Neutrophil (primary cell): ENCODE measurements around the gene LRRC41.
"Not testable (repeated sequence)": the region's sequence is repeated elsewhere in the genome, so short reads cannot be mapped to it uniquely, and the experiment has no call there.

Experiments used
- H3K27ac ChIP-seq: fragments of 200-600 bp; sonication (generic); 2 replicates; pipeline ENCODE4 v1.5.1; 2016; ENCODE audit warnings: mild to moderate bottlenecking, moderate library complexity
- H3K27me3 ChIP-seq: fragments of 200-600 bp; sonication (generic); 2 replicates; pipeline ENCODE4 v1.6.0; 2016; ENCODE audit warnings: mild to moderate bottlenecking
- H3K36me3 ChIP-seq: fragments of 200-600 bp; sonication (generic); 2 replicates; pipeline ENCODE4 v1.5.1; 2017
- H3K4me1 ChIP-seq, 2 experiments: fragments of 200-600 bp in 1 of 2; sonication (generic) in 1 of 2; 1 replicate in 1 of 2; 2 replicates in 1 of 2; pipeline versions ENCODE4 v1.5.1 to v1.6.1; 2013 to 2016; ENCODE audit warnings: low read depth in 1 of 2, low read length in 1 of 2, mild to moderate bottlenecking in 1 of 2, moderate library complexity in 1 of 2; ENCODE audit not compliant: control insufficient read depth in 1 of 2, insufficient read depth in 1 of 2
- H3K4me3 ChIP-seq, 2 experiments: fragments of 200-600 bp in 1 of 2; sonication (generic) in 1 of 2; 1 replicate in 1 of 2; 2 replicates in 1 of 2; pipeline ENCODE4 v1.5.1; 2013 to 2016; ENCODE audit warnings: low read depth in 1 of 2, low read length in 1 of 2, mild to moderate bottlenecking in 1 of 2, moderate library complexity in 1 of 2
- H3K9me3 ChIP-seq: fragments of 200-600 bp; sonication (generic); 2 replicates; pipeline ENCODE4 v1.5.1; 2016
- CTCF ChIP-seq: fragments of 200-600 bp; sonication (generic); IDR thresholded peaks from 2 replicates; pipeline ENCODE4 v1.5.1; 2016; ENCODE audit warnings: antibody characterized with exemption

Gene LRRC41

GRCh38 chr1:46236882-46237281 lies 66.5 kb downstream of the LRRC41 start:
- TF ChIP-seq CTCF: no peak
- no peak overlapping the region for H3K4me3 ChIP-seq
- peaks cover 7 to 11% of the 10 kb centered on the region in 2 experiments for H3K4me1 ChIP-seq

GRCh38 chr1:46231231-46231630 lies 72.2 kb downstream of the LRRC41 start:
- not testable (repeated sequence) for H3K27ac ChIP-seq, H3K4me3 ChIP-seq, H3K27me3 ChIP-seq, H3K9me3 ChIP-seq, H3K36me3 ChIP-seq
- peaks cover 7 to 12% of the 10 kb centered on the region in 2 experiments for H3K4me1 ChIP-seq

More at GRCh38 chr1:46236882-46237281, 66.5 kb downstream of the LRRC41 start:
- Histone ChIP-seq H3K27ac (no peak overlapping the region), H3K9me3 (peaks cover 11% of the 10 kb centered on the region), H3K27me3 (no peaks in the 10 kb centered on the region), H3K36me3 (no peaks in the 10 kb centered on the region)
